Pons (tissue), 1 donor: ENCODE measurements around the gene STKLD1.
"Not testable (repeated sequence)": the region's sequence is repeated elsewhere in the genome, so short reads cannot be mapped to it uniquely, and the experiment has no call there.

Experiments
- DNase-seq: peaks from one replicate; pipeline ENCODE4 v3.0.0-alpha.2; 2016; ENCODE audit warnings: low spot score

Gene STKLD1

GRCh38 chr9:133443982-133444381 lies 67.8 kb downstream of the STKLD1 start:
- DNase-seq = no peak

GRCh38 chr9:133445293-133445969 lies 69.3 kb downstream of the STKLD1 start:
- no peak for DNase-seq

DNA sequence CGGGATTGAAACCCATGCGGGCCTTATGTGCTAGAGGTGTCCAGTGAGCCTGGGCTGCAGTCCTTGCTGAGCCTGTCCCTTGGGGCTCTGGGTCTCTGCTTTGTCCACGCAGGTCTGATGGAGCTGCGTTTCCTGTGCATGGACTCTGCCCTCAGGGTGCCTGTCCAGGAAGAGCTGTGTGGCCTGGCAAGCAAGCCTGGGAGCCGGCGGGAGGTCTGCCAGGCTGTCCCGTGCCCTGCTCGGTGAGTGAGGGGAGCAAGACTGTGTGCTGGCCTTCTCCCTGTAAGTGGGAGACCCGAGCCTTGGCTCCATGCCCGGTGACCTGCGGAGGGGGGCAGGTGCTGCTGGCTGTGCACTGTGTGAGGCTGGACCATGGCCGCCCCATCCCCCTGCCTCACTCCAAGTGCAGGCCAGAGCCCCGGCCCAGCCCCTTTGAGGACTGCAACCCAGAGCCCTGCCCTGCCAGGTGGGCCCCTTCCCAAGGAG lies 72.4 kb downstream of the STKLD1 start:
- no peak for DNase-seq

GRCh38 chr9:133449760-133450159 lies 73.6 kb downstream of the STKLD1 start:
- no peak for DNase-seq

- not testable (repeated sequence) for DNase-seq
Measured at GRCh38 chr9:133451865-133452264, 75.7 kb downstream of the STKLD1 start.

DNA sequence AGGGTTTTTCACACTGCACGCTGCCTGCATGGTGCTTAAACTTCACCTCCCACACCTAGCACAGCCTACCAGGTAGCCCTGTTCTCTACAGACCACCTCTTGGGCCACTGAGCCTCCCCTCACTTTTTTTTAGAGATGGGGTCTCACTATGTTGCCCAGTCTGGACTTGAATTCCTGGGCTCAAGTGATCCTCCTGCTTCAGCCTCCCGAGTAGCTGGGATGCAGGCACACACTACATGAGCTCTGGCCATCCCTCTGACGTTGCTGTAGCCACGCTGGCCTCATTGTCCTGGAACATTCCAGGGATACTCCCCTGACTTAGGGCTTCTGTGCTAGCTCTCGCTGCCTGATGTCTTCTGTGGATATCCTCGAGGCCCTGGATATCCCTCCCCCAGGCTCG lies 76.4 kb downstream of the STKLD1 start:
- DNase-seq = no peak

DNA sequence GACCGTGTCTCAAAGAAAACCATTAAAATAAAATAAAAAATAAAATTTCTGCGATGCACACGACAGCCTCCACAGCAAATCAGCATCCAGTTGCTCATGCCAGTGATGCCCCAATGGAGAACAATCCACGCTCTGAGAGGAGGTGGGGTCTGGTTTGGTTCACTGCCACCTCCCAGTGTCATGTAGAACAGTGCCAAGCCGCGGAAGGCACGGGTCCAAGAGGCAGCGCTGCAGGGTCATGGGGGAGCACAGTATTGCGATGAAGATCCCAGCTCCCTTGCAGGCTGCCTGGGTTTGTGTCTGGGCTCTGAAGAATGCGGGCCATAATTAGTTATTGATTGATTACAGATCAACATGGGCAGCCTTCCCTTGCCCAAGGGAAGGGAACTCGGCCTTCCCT lies 77.5 kb downstream of the STKLD1 start:
- DNase-seq = peak; percentile 34

GRCh38 chr9:133454325-133454724 lies 78.2 kb downstream of the STKLD1 start:
- no peak for DNase-seq

DNA sequence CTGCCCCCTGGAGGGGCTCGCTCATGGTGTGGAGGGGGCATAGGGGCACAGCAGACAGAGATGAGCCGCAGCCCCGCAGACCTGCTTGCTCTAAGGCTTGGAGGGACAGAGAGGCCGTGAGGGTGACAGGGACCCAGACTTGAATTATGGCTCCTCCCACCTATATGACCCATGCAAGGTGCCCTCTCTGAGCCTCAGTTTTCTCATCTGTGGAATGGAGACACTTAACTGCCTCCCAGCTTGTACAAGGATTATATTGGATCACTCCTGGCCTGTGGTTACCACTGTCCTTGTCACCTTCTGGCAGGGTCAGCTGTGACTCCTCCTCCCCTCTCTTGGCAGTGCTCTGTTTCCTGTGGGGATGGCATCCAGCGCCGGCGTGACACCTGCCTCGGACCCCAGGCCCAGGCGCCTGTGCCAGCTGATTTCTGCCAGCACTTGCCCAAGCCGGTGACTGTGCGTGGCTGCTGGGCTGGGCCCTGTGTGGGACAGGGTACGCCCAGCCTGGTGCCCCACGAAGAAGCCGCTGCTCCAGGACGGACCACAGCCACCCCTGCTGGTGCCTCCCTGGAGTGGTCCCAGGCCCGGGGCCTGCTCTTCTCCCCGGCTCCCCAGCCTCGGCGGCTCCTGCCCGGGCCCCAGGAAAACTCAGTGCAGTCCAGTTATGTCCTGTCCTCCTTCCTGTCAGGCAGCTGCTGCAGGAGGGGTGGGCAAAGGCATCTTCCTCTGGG lies 78.9 kb downstream of the STKLD1 start:
- DNase-seq = no peak
